Mammary epithelial cell (primary cell): Measurements from ENCODE around the gene ZNF599.

ENCODE experiments used
- EZH2 ChIP-seq: IDR thresholded peaks from 2 replicates; pipeline ENCODE4 v1.6.1; 2012; ENCODE audit warnings: low read length, inconsistent platforms, borderline replicate concordance
- TF ChIP-seq, protein P1 (sequence below), 2 donors: IDR thresholded peaks in 1 of 2; conservative IDR thresholded peaks in 1 of 2; 2 replicates each; pipeline ENCODE4 v1.5.1; 2011 to 2012; ENCODE audit warnings: inconsistent platforms in 2 of 2, low read length in 2 of 2, mild to moderate bottlenecking in 2 of 2, control low read depth in 1 of 2, low read depth in 1 of 2; ENCODE audit not compliant: insufficient read depth in 1 of 2; ENCODE audit errors: extremely low read depth in 1 of 2

GRCh38 chr19:34722353-34722752 is 50.7 kb downstream of the ZNF599 start:
- TF ChIP-seq, protein P1, sequence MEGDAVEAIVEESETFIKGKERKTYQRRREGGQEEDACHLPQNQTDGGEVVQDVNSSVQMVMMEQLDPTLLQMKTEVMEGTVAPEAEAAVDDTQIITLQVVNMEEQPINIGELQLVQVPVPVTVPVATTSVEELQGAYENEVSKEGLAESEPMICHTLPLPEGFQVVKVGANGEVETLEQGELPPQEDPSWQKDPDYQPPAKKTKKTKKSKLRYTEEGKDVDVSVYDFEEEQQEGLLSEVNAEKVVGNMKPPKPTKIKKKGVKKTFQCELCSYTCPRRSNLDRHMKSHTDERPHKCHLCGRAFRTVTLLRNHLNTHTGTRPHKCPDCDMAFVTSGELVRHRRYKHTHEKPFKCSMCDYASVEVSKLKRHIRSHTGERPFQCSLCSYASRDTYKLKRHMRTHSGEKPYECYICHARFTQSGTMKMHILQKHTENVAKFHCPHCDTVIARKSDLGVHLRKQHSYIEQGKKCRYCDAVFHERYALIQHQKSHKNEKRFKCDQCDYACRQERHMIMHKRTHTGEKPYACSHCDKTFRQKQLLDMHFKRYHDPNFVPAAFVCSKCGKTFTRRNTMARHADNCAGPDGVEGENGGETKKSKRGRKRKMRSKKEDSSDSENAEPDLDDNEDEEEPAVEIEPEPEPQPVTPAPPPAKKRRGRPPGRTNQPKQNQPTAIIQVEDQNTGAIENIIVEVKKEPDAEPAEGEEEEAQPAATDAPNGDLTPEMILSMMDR (conservative IDR thresholded peaks at IDR 0.05 in 1 of 2, IDR thresholded peaks at IDR 0.05 in 1 of 2; ENCODE audit: extremely low read depth in 1 of 2, insufficient read depth in 1 of 2, low read depth in 1 of 2, low read length in 2 of 2) = no peak
- no peak for TF ChIP-seq EZH2
